B cell (primary cell): Measurements from ENCODE around the gene TTYH1.

Experiments used
- EZH2 ChIP-seq: IDR thresholded peaks from 2 replicates; pipeline ENCODE4 v1.6.1; 2012; ENCODE audit warnings: borderline replicate concordance, low read depth, mild to moderate bottlenecking, moderate library complexity, low read length; ENCODE audit not compliant: insufficient read depth, poor library complexity, severe bottlenecking
- TF ChIP-seq, protein P1 (sequence below): fragments of 200-600 bp; IDR thresholded peaks from one replicate; pipeline ENCODE4 v1.8.0; 2022; ENCODE audit warnings: antibody characterized with exemption, mild to moderate bottlenecking

- TF ChIP-seq, protein P1, sequence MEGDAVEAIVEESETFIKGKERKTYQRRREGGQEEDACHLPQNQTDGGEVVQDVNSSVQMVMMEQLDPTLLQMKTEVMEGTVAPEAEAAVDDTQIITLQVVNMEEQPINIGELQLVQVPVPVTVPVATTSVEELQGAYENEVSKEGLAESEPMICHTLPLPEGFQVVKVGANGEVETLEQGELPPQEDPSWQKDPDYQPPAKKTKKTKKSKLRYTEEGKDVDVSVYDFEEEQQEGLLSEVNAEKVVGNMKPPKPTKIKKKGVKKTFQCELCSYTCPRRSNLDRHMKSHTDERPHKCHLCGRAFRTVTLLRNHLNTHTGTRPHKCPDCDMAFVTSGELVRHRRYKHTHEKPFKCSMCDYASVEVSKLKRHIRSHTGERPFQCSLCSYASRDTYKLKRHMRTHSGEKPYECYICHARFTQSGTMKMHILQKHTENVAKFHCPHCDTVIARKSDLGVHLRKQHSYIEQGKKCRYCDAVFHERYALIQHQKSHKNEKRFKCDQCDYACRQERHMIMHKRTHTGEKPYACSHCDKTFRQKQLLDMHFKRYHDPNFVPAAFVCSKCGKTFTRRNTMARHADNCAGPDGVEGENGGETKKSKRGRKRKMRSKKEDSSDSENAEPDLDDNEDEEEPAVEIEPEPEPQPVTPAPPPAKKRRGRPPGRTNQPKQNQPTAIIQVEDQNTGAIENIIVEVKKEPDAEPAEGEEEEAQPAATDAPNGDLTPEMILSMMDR: no peak
- TF ChIP-seq EZH2: no peak
Observed at GRCh38 chr19:54456423-54457373, 41.4 kb downstream of the TTYH1 start.
